OCI-M2 (cell line): ENCODE measurements around the gene IMMT.

ENCODE experiments used
- DNase-seq: peaks from one replicate; lab custom pipeline; 2025; ENCODE audit not compliant: unreplicated experiment; lab: John Stamatoyannopoulos, UW

Gene IMMT

GRCh38 chr2:86226636-86227520 is 31.6 kb upstream of the IMMT start:
- DNase-seq = no peak

GRCh38 chr2:86226070-86226469 is 30.8 kb upstream of the IMMT start:
- no peak for DNase-seq

GRCh38 chr2:86225581-86225980 is 30.3 kb upstream of the IMMT start:
- no peak for DNase-seq

GRCh38 chr2:86224645-86225355 is 29.5 kb upstream of the IMMT start:
- DNase-seq = no peak

GRCh38 chr2:86223927-86224560 is 28.8 kb upstream of the IMMT start:
- DNase-seq = no peak

GRCh38 chr2:86223140-86223926 is 28.1 kb upstream of the IMMT start:
- no peak for DNase-seq

- no peak for DNase-seq
Observed at GRCh38 chr2:86221066-86221684, 25.9 kb upstream of the IMMT start.

GRCh38 chr2:86219896-86220295 is 24.6 kb upstream of the IMMT start:
- no peak for DNase-seq

GRCh38 chr2:86218124-86218523 is 22.9 kb upstream of the IMMT start:
- DNase-seq = no peak

GRCh38 chr2:86216575-86217555 is 21.6 kb upstream of the IMMT start:
- DNase-seq = no peak

- no peak for DNase-seq
Observed at GRCh38 chr2:86214503-86214832, 19.2 kb upstream of the IMMT start.

- DNase-seq = no peak
Observed at GRCh38 chr2:86213699-86214502, 18.6 kb upstream of the IMMT start.

- no peak for DNase-seq
Observed at GRCh38 chr2:86213056-86213455, 17.8 kb upstream of the IMMT start.

GRCh38 chr2:86211796-86212188 is 16.5 kb upstream of the IMMT start:
- DNase-seq = no peak

GRCh38 chr2:86211033-86211795 is 16.0 kb upstream of the IMMT start:
- DNase-seq = no peak

- DNase-seq = no peak
Observed at GRCh38 chr2:86204458-86204857, 9.2 kb upstream of the IMMT start.

GRCh38 chr2:86203614-86204013 is 8.4 kb upstream of the IMMT start:
- DNase-seq = no peak

GRCh38 chr2:86202702-86203101 is 7.4 kb upstream of the IMMT start:
- DNase-seq = no peak
